Tibial artery (tissue), 4 donors: Measurements from ENCODE around the gene TTC23.

Experiments used
- DNase-seq, 2 donors: peaks; one replicate each; pipeline ENCODE4 v3.0.0-alpha.2; 2019
- H3K27ac ChIP-seq, 2 donors: fragments of 200-600 bp; sonication (generic) in 1 of 2; 1 replicate in 1 of 2; 2 replicates in 1 of 2; pipeline ENCODE4 v1.5.1; 2018 to 2019; ENCODE audit warnings: mild to moderate bottlenecking in 1 of 2
- H3K27me3 ChIP-seq, 2 donors: fragments of 200-600 bp; sonication (generic) in 1 of 2; one replicate each; pipeline versions ENCODE4 v1.5.1 to v1.6.0; 2016 to 2019
- H3K36me3 ChIP-seq, 3 donors: fragments of 200-600 bp; sonication (generic) in 2 of 3; one replicate each; pipeline ENCODE4 v1.5.1; 2016 to 2019; ENCODE audit warnings: mild to moderate bottlenecking in 2 of 3
- H3K4me1 ChIP-seq, 4 donors: fragments of 200-600 bp; sonication (generic) in 2 of 4; 1 replicate in 3 of 4; 2 replicates in 1 of 4; pipeline ENCODE4 v1.5.1; 2016 to 2019
- H3K4me3 ChIP-seq, 2 donors: fragments of 200-600 bp; sonication (generic) in 1 of 2; 1 replicate in 1 of 2; 2 replicates in 1 of 2; pipeline ENCODE4 v1.5.1; 2018 to 2019; ENCODE audit warnings: mild to moderate bottlenecking in 2 of 2
- H3K9me3 ChIP-seq, 3 donors: fragments of 200-600 bp; sonication (generic) in 1 of 3; one replicate each; pipeline ENCODE4 v1.5.1; 2016 to 2019
- CTCF ChIP-seq, 2 experiments: fragments of 200-600 bp in 1 of 2; fragments of 450-650 bp in 1 of 2; IDR thresholded peaks; one replicate each; pipeline ENCODE4 v1.5.1; 2017 to 2019; ENCODE audit warnings: antibody characterized with exemption in 2 of 2, mild to moderate bottlenecking in 1 of 2, moderate library complexity in 1 of 2
- intact Hi-C: fragments of 100-400 bp; cut with DNase I; formaldehyde crosslinking; loops from one replicate; pipeline ENCODE4 v1.15.0; 2023; ENCODE audit warnings: low total_unique reads

Gene TTC23

GRCh38 chr15:99249270-99249841 is at the start of gene TTC23:
Gene TTC23, minus strand, starts transcription at chr15:99249581. Its CDS starts 20,869 bp downstream, at chr15:99228712.
- no peak for TF ChIP-seq CTCF (IDR thresholded peaks at IDR 0.05)
- Histone ChIP-seq H3K36me3 (no peaks in the 10 kb centered on the region), H3K27ac (peak within 1 kb of the TSS; percentile 87 to 89), H3K4me3 (peak within 1 kb of the TSS; percentile 77 to 89), H3K27me3 (no peaks in the 10 kb centered on the region), H3K9me3 (no peaks in the 10 kb centered on the region), H3K4me1 (peaks cover 0 to 45% (median 31%) of the 10 kb centered on the region in 4 donors)
- intact Hi-C loops, result no loop called here
- peak in 1 of 2 donors; percentile 29 for DNase-seq

- H3K9me3 ChIP-seq, result no peaks in the 10 kb centered on the region
- intact Hi-C loops, result no loop called here
- H3K27ac ChIP-seq, result peak overlapping the region; percentile 25 to 47
Observed at GRCh38 chr15:99296386-99296785, 47.0 kb upstream of the TTC23 start.

GRCh38 chr15:99295840-99296239 is 46.5 kb upstream of the TTC23 start:
- TF ChIP-seq CTCF (IDR thresholded peaks at IDR 0.05), result no peak
- Histone ChIP-seq H3K4me1 (peaks cover 0 to 50% (median 12%) of the 10 kb centered on the region in 4 donors), H3K27ac (peak overlapping the region; percentile 25 to 47), H3K36me3 (peaks cover 0 to 10% (median under 1%) of the 10 kb centered on the region in 3 donors), H3K9me3 (no peaks in the 10 kb centered on the region), H3K27me3 (no peaks in the 10 kb centered on the region), H3K4me3 (no peak overlapping the region)
- DNase-seq, result no peak
- intact Hi-C loops, result no loop called here

More at GRCh38 chr15:99296386-99296785, 47.0 kb upstream of the TTC23 start:
- DNase-seq, result no peak
- Histone ChIP-seq H3K4me3 (no peak overlapping the region), H3K27me3 (no peaks in the 10 kb centered on the region), H3K4me1 (peaks cover 0 to 50% (median 12%) of the 10 kb centered on the region in 4 donors), H3K36me3 (peaks cover 0 to 10% (median 0%) of the 10 kb centered on the region in 3 donors)
- TF ChIP-seq CTCF (IDR thresholded peaks at IDR 0.05), result no peak

- DNase-seq, result no peak
- no peaks in the 10 kb centered on the region for H3K27me3 ChIP-seq
- no peak for TF ChIP-seq CTCF (IDR thresholded peaks at IDR 0.05)
- no peak overlapping the region for H3K27ac ChIP-seq
- peaks cover 0 to 14% (median 2%) of the 10 kb centered on the region in 4 donors for H3K4me1 ChIP-seq
- intact Hi-C loops, result no loop called here
- H3K9me3 ChIP-seq, result no peaks in the 10 kb centered on the region
- H3K36me3 ChIP-seq, result peaks cover 0 to 10% (median 3%) of the 10 kb centered on the region in 3 donors
- no peak overlapping the region for H3K4me3 ChIP-seq
Observed at GRCh38 chr15:99291643-99292042, 42.3 kb upstream of the TTC23 start.

- intact Hi-C loops, result no loop called here
- Histone ChIP-seq H3K27me3 (no peaks in the 10 kb centered on the region), H3K27ac (no peak overlapping the region), H3K4me3 (no peak overlapping the region), H3K9me3 (no peaks in the 10 kb centered on the region), H3K4me1 (peaks cover 0 to 11% (median 5%) of the 10 kb centered on the region in 4 donors), H3K36me3 (no peaks in the 10 kb centered on the region)
- DNase-seq, result no peak
- no peak for TF ChIP-seq CTCF (IDR thresholded peaks at IDR 0.05)
Observed at GRCh38 chr15:99283717-99284116, 34.3 kb upstream of the TTC23 start.
